Fibroblast of skin of left quadriceps (primary cell): Measurements from ENCODE around the gene RNU11.
"Not testable (repeated sequence)": the region's sequence is repeated elsewhere in the genome, so short reads cannot be mapped to it uniquely, and the experiment has no call there.

Experiments used
- DNase-seq, 2 experiments: peaks; one replicate each; pipeline ENCODE4 v3.0.0-alpha.2; 2013; ENCODE audit warnings: low read depth in 2 of 2

Gene RNU11

GRCh38 chr1:28648474-28649198, at the start of gene RNU11:
Gene RNU11 (plus strand): TSS chr1:28648600.
- peak; percentile 98 to 99 for DNase-seq

- DNase-seq = peak; percentile 60
These were observed 46.7 kb upstream of the RNU11 start for GRCh38 chr1:28601696-28602095.

GRCh38 chr1:28602536-28603439, 45.6 kb upstream of the RNU11 start:
- peak; percentile 53 to 58 for DNase-seq

GRCh38 chr1:28604411-28604810, 44.0 kb upstream of the RNU11 start:
- DNase-seq = no peak

- no peak for DNase-seq
These were observed 43.4 kb upstream of the RNU11 start for GRCh38 chr1:28604962-28605361.

GRCh38 chr1:28606771-28607170, 41.6 kb upstream of the RNU11 start:
- no peak for DNase-seq

- DNase-seq = no peak
These were observed 35.2 kb upstream of the RNU11 start for GRCh38 chr1:28613175-28613574.

- DNase-seq = no peak
These were observed 16.7 kb upstream of the RNU11 start for GRCh38 chr1:28631713-28632112.

GRCh38 chr1:28632560-28632959, 15.8 kb upstream of the RNU11 start:
- DNase-seq = no peak

- DNase-seq = no peak
These were observed 7.6 kb upstream of the RNU11 start for GRCh38 chr1:28640766-28641165.

- DNase-seq = no peak
These were observed 6.1 kb upstream of the RNU11 start for GRCh38 chr1:28642056-28642846.

- DNase-seq = peak; percentile 89 to 91
These were observed 5.4 kb upstream of the RNU11 start, which contains the start of gene TAF12 for GRCh38 chr1:28642847-28643635. Gene TAF12 (minus strand): TSS chr1:28643067. CDS start chr1:28622081, 20,986 bp downstream.

- DNase-seq = no peak
These were observed 3.9 kb upstream of the RNU11 start for GRCh38 chr1:28644494-28644893.

- DNase-seq = not testable (repeated sequence)
These were observed 3.0 kb upstream of the RNU11 start for GRCh38 chr1:28645406-28645805.

GRCh38 chr1:28646040-28646439, 2.4 kb upstream of the RNU11 start:
- DNase-seq = no peak

- DNase-seq = no peak
These were observed 359 bp upstream of the RNU11 start for GRCh38 chr1:28648008-28648473.

GRCh38 chr1:28653063-28653462, 4.7 kb downstream of the RNU11 start:
- not testable (repeated sequence) for DNase-seq

- not testable (repeated sequence) for DNase-seq
These were observed 5.5 kb downstream of the RNU11 start for GRCh38 chr1:28653870-28654269.

- DNase-seq = not testable (repeated sequence)
These were observed 7.3 kb downstream of the RNU11 start for GRCh38 chr1:28655448-28656311.

- no peak for DNase-seq
These were observed 7.9 kb downstream of the RNU11 start for GRCh38 chr1:28656335-28656734.
